Frontal cortex (tissue), 4 donors: Measurements from ENCODE around the gene SF3B2. TPM values are rescaled to one million over a fixed set of nuclear protein-coding genes. Genes with fewer than 3 reads are reported as not detected.
"Not testable (repeated sequence)": the region's sequence is repeated elsewhere in the genome, so short reads cannot be mapped to it uniquely, and the experiment has no call there.

Source experiments
- DNase-seq, 2 donors: peaks; one replicate each; pipeline ENCODE4 v3.0.0; 2012; ENCODE audit warnings: low spot score in 2 of 2
- FAIRE-seq: peaks from 2 replicates; lab custom pipeline; 2012; peaks lifted over from hg19 to GRCh38; lab: Jason Lieb, UNC
- total RNA-seq: library from RNA; depleted of rRNA; stranded (reverse); fragments of >200 nt; gene quantifications from one replicate; pipeline ENCODE4 v1.2.3, GENCODE V29; 2014
- donor health status: control.
- donor health status: control.
- donor health status: control.

SF3B2 gene, protein sequence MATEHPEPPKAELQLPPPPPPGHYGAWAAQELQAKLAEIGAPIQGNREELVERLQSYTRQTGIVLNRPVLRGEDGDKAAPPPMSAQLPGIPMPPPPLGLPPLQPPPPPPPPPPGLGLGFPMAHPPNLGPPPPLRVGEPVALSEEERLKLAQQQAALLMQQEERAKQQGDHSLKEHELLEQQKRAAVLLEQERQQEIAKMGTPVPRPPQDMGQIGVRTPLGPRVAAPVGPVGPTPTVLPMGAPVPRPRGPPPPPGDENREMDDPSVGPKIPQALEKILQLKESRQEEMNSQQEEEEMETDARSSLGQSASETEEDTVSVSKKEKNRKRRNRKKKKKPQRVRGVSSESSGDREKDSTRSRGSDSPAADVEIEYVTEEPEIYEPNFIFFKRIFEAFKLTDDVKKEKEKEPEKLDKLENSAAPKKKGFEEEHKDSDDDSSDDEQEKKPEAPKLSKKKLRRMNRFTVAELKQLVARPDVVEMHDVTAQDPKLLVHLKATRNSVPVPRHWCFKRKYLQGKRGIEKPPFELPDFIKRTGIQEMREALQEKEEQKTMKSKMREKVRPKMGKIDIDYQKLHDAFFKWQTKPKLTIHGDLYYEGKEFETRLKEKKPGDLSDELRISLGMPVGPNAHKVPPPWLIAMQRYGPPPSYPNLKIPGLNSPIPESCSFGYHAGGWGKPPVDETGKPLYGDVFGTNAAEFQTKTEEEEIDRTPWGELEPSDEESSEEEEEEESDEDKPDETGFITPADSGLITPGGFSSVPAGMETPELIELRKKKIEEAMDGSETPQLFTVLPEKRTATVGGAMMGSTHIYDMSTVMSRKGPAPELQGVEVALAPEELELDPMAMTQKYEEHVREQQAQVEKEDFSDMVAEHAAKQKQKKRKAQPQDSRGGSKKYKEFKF
- total RNA-seq = 90.9 TPM

DNA sequence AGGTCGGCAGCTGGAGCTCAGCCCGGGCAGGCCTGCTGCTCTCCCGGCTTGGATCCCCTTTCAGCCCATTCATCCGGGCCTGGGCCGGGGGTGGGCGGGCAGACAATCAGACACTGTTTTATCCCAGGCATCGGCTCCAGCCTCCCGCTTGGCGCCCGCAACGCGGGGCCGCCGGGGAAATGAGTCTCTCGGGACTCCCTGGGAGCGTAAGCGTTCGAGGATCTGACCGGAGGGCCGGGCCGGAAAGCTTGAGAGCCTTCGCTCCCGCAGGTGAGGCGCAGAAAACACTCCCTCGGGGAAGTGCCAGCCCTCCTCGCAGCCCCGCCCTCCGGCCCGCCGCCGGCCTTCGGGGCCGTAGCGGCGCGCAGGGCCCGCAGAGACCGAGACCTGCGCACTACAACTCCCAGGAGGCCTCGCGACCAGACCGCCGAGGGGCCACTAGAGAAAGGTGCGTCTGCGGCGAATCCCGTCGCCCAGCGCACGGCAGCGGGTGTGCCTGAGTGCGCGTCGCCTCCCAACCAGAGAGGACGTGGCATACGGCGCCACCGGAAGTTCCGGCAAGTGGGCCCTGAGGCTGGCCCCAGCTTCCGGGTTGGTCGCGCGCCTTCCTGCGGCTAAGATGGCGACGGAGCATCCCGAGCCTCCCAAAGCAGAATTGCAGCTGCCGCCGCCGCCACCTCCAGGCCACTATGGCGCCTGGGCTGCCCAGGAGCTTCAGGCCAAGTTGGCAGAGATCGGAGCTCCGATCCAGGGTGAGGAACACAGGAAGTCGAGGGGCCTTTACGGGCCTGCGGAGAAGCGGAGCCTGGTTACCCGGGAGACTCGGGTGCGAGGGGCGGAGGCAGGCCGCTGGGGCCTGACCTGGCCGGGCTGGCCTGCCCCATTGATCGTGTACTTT is at the start of gene SF3B2:
SF3B2 (plus strand) TSS at position 599 of the 898 bp plus-strand sequence; CDS start at position 620, 21 bp downstream.
- FAIRE-seq = no peak
- DNase-seq = peak; percentile 98 to 99

DNA sequence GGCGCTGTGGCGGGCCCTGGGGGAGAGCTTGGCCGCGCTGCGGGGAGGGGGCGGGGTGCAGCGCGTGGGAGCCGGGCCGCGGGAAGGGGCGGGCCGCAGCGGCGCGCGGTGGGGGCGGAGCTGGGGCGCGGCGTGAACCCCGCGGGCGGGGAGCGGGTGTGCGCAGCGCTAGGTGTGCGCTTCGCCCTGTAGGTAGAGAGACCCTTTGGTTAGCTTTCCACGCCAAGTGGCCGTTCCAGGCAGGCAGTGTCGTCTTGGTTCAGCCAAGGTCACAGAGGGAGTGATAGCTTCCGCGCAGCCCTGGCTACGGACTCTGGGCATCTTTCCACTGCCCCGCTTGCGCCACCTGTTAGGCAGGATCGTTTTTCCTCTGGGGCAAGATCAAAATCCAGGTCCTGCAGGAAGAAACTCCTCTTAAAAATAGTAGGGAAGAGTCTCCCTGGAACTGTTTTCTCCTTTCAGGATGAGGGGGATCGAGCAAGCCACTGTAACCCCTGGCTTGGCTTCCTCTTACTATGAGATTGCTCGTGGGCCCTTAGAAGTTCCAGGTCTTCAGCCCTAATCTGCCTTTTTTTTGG is 49.4 kb upstream of the SF3B2 start:
- peak; percentile 85 to 86 for DNase-seq
- no peak for FAIRE-seq

DNA sequence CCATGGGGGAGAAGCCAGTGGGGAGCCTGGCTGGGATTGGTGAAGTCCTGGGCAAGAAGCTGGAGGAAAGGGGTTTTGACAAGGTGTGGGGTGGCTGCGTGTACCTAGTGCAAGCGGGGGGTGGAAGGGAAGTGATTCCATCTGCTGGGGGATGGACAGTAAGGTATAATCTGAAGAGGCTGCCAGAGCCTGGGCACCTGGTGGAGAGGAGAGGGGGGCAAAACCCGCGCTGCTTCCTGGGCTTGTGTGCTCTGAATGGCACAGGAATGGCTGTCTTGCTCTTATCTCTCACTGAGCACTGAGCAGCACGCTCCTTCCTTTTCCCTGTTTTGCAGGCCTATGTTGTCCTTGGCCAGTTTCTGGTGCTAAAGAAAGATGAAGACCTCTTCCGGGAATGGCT is 48.9 kb upstream of the SF3B2 start:
- FAIRE-seq (no peak), DNase-seq (no peak)

DNA sequence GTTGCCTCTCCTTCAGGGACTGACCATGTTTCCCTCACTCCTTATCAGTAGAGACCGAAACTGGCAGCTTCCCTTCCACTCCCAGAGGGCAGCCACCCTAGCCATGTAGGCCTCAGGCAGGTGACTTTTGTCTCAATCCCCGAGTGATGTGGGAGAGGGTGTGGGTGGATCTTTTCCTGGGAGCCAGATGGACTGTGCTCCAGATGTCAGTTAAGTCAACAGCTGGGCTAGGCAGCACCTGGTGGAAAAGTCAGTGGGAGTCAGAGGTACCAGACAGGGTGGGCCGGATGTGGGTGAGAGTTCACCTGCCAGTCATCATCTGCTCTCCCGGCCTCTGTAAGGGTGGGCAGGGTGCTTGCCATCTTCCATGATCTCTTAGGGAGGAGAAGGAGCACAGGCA is 48.0 kb upstream of the SF3B2 start:
- FAIRE-seq (no peak), DNase-seq (no peak)

DNA sequence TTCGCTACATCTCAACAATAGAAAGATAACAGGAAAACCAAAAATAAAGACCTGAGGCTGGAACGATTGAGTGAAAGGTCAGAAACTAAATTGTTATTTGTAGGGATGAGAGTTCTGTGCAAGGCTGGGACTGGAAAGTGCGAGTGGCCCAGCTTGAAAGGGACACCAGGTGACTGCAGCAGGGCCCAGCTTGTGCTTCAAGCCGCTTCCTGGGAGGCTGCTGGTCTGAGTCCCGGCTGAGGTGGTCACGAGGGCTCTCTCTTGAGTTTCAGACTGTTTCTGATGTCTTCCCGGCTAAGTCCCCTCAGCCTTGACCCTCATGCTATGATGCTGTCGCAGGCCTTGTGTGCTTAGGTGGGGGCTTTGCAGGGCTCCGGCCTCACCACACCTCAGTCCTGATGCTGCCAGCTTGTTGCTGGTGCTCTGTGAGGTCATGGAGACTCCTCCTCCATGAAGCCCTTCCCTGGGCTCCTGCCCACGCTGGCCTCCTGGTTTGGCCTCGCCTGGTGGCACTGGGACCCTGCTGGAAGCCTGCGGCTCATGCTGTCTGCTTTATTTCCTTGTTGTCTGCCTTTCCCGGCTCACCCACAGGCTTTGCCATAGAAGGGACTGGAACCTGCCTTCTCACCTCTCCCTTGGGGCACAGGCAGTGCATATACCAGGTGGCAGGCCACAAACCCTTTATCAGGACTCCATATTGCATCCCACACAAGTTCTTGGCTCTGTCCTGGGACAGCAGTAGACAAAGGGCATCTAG is 45.9 kb upstream of the SF3B2 start:
- FAIRE-seq = no peak

DNA sequence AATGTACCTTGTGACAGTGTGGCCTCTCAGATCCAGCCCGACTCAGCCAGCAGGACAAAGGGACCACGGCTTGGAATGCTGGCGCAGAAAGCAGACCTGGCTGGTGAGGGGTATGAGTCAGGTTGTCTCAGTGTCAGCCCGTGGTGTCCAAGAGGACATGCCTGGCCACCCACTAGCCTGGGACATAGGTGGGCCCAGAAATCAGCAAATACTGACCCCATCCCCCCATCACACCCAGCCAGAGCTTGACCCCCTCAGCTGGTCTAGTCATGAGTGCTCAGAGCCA is 45.3 kb upstream of the SF3B2 start:
- FAIRE-seq (no peak), DNase-seq (no peak)

More for the DNA sequence above, 45.9 kb upstream of the SF3B2 start:
- no peak for DNase-seq

DNA sequence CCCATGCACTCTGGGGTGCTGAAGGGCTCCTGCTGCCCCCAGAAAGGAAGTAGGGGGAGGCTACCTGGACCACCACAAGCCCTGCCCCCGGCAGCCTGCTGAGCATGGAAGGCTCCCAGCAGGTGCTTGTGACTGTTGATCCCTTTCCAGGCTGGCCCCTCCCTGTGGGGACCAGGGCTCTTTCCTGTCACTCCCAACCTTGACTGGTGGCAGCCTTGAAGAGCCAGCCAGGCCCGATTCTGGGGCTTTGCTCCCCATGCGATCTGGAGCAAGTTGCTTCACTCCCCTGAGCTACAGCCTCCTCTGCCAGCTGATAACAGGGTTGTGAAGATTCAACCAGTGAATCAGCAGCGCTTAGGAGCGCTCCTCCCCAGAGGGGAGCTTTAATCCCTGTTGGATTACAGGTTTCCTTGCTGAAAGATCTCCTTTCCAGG is 44.9 kb upstream of the SF3B2 start:
- DNase-seq (no peak), FAIRE-seq (no peak)

DNA sequence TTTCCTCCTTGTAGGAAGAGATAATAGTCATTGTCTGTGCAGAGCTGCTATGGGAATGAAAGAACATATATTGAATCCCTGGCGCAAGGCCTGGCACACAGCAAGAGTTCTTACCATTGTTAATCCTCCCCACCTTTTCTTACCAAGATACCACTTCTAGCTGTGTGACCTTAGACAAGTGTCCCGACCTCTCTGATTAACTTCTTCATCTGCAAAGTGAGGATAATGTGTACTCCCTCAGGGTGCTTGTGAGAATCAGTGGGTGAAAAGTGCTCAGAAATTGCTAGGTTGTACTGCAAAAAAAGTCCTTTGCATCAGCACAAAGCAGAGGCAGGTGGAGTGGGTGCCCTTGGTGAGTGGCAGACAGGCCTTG is 44.1 kb upstream of the SF3B2 start:
- DNase-seq (no peak), FAIRE-seq (no peak)

DNA sequence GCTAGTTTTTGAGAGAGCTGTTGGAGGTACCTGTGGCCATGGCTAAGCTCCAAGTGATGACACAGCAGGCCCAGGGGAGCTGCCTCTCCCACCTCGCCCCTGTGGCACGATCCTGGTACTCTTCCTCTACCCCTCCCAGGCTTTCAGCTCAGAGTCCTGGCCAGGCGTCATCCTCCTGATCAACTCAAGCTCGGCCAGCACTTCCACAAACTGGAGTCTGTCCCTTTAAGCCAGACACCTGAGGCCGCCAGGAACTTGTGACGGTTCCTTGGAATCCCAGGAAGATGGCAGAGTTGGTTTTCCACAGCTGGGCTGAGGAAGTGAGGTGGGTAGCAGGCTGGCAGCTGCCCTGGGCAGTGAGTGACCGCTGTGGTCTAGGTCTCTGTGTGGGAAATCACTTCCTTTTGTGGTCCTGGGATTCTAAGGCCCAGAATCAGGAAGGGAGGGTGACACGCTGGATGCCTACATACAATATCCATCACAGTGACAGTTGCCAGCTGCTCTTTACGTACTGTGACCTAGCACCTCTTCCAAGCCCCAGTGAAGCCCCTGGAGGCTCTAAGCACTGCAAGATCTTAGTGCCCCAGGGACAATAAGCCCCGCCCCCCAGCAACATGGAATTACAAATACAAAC is 43.6 kb upstream of the SF3B2 start:
- DNase-seq = no peak
- FAIRE-seq = no peak

DNA sequence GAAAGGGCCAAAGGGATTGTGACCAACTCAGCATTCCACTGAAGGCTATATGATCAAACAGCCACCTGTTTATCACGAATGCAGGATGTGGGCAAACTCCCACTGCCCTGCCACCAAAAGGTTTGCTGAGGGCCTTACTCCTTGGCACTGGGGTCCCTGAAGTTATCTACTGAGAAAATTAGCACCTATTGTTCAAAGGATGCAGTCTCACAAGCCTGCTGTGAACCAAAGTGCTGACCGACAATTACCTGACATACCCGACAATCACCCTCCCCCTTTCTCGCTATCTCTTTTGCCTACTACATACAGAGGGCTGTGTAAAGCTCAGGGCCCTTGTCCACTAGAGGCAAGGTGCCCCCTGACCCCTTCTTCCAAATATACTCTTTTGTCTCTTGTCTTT is 42.1 kb upstream of the SF3B2 start:
- FAIRE-seq, DNase-seq: not testable (repeated sequence)

DNA sequence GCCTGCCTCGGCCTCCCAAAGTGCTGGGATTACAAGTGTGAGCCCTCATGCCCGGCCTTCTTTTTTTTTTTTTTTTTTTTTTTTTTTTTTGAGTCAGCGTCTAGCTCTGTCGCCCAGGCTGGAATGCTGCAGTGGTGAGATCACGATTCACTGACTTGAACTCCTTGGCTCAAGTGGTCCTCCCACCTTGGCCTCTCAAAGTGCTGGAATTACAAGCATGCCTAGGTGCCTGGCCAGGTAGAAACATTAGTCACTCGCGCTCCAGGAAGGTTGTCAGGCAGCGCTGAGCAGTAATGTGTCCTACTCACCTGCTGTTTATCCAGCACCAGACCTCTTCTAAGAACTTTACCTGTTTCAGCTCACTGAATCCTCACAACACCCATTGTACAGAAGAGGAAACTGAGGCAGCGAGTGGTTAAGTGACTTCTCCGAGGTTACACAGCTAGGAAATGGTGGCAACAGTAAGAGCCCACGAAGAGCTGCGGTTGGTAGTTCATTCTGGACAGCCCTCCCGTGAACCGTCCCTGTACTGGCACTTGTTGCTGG is 40.9 kb upstream of the SF3B2 start:
- FAIRE-seq (no peak), DNase-seq (no peak)

DNA sequence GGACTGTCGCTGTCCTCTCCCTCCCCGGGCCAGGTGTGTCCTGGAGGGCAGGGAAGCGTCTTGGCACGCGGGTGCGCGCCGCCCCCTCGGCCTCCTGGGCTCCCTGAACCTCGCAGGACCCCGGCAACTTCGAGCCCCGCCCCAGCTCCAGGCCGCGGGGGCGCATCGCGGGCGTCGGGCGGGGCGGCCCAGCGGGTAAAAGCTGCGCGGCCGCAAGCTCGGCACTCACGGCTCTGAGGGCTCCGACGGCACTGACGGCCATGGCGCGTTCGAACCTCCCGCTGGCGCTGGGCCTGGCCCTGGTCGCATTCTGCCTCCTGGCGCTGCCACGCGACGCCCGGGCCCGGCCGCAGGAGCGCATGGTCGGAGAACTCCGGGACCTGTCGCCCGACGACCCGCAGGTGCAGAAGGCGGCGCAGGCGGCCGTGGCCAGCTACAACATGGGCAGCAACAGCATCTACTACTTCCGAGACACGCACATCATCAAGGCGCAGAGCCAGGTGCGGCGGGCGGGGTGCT is 40.3 kb upstream of the SF3B2 start, which contains the start of gene CST6:
CST6 (plus strand) TSS at position 224 of the 519 bp plus-strand sequence; CDS start at position 261, 37 bp downstream.
- no peak for FAIRE-seq
- no peak for DNase-seq

DNA sequence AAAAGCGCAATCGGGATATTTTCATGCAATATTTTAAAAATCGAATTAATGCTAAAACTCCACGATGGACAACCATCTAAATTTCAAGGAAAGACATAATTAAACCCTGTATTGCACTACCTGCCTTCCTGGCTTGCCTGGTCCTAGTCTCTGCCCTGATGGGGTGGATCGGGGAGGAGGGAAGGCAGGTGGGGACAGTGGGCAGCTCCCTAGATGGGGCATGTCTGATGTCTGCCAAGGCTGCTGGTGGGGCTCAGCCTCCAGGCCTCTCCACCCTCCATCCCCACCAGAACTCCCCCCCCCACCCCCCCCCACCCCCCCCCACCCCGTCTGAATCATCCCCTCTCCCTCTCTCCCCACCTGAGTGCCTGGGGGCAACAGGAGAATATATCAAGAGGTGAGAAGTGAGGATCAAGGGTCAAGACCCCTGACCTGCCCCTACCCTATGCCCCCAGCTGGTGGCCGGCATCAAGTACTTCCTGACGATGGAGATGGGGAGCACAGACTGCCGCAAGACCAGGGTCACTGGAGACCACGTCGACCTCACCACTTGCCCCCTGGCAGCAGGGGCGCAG is 39.7 kb upstream of the SF3B2 start:
- no peak for DNase-seq
- FAIRE-seq = no peak

DNA sequence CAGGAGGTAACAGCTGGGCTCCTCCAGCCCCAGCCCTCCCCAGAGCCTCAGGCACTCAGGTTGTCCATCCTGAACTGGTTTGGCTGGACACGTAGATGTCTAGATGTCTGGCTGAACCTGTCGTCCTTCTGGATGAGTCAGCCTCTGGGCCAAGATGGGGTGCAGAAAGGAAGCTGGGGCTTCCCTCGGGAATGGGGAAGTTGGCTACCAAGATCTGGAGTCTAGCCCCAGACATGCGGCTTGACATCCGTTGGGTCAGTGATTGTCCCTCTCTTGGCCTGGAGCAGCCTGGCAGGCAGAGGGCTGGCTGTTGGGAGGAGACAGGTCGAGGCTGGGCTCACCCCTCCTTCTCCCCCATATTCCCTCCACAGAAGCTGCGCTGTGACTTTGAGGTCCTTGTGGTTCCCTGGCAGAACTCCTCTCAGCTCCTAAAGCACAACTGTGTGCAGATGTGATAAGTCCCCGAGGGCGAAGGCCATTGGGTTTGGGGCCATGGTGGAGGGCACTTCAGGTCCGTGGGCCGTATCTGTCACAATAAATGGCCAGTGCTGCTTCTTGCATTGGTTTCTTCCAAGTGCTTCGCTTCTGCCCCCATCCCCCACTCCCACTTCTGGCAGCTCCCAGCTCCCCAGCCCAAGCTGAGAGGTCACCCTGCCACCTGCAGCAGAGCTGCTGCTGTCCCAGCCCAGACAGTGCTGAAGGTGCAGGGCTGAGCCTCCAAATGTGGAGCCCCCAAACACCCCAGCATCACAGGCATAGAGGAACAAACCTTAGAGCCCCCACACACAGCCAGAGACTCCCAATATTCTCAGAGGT is 39.0 kb upstream of the SF3B2 start:
- DNase-seq (no peak), FAIRE-seq (no peak)

DNA sequence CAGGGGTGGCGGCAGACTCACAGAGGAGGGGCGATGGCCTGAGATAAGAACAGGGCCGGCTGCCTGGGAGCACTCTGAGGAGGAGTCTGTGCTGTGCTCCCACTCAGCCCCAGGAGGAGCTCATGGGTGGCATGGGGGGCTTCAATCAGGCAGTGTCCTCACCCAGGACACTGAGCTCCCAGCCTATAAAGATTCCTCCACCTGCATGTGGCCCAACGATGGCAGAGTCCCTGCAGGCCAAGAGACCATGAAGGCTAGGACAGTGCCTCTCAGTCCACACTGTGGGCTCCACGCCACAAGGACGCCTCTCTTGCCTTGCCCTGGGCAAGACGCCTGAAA is 38.4 kb upstream of the SF3B2 start:
- no peak for FAIRE-seq
- no peak for DNase-seq

DNA sequence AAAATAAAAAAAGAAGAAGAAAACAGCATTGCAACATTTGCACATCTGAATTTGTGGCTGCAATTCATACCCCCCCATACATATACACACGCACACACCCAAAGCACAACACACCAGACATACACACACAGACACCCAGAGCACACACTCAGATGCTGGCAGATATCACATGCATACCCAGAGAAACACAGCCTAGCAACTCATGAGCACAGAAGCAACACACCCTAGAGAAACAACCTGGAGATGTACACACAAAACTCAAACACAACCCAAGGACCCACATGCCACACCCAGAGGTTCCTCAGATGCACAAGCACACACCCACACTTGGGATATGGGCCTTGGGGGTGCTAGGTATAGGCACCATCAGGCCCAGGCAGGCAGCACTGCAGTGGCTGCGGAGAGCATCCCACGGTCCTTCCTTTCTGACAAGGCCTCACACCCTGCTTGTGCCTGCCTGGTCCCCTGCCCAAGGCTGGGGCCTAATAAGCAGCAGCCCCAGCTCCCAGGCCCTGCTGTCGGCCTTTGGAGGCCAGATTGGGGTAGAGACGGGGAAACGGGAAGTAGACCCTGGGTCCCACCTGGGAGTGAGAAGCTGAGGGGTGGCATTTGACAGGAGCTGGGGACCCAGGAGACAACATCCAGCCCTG is 37.2 kb upstream of the SF3B2 start:
- no peak for FAIRE-seq
- no peak for DNase-seq
